Fibroblast of villous mesenchyme (primary cell): ENCODE results near the gene COA6. TPM values are rescaled to one million over a fixed set of nuclear protein-coding genes. Genes with fewer than 3 reads are reported as not detected.
A peak's percentile ranks its signal among the peaks of the same experiment; 100 is the strongest.

Experiments
- DNase-seq: peaks from one replicate; pipeline ENCODE4 v3.0.0-alpha.2; 2010; ENCODE audit warnings: low read depth
- H3K4me3 ChIP-seq: 2 replicates; pipeline ENCODE4 v1.5.1; 2011; ENCODE audit warnings: low read depth, mild to moderate bottlenecking, low read length
- CTCF ChIP-seq: IDR thresholded peaks from 2 replicates; pipeline ENCODE4 v1.5.1; 2012; ENCODE audit warnings: low read depth, mild to moderate bottlenecking, low read length; ENCODE audit not compliant: insufficient read depth
- total RNA-seq: library from RNA; depleted of rRNA; stranded (reverse); fragments of >200 nt; gene quantifications from 2 replicates; pipeline ENCODE4 v1.2.3, GENCODE V29; 2012

COA6 gene
- total RNA-seq, 1 donor: 22.0 TPM

- TF ChIP-seq CTCF: no peak
- no peak for DNase-seq
Measured at GRCh38 chr1:234408757-234409156, 35.5 kb downstream of the COA6 start.

GRCh38 chr1:234409328-234409727 lies 36.1 kb downstream of the COA6 start:
- H3K4me3 ChIP-seq: no peak overlapping the region
- TF ChIP-seq CTCF: peak; percentile 31
- peak; percentile 45 for DNase-seq

More at GRCh38 chr1:234408757-234409156, 35.5 kb downstream of the COA6 start:
- H3K4me3 ChIP-seq: no peak overlapping the region

- no peak overlapping the region for H3K4me3 ChIP-seq
- TF ChIP-seq CTCF: no peak
- DNase-seq: no peak
Measured at GRCh38 chr1:234412830-234413229, 39.6 kb downstream of the COA6 start.

GRCh38 chr1:234413485-234413884 lies 40.2 kb downstream of the COA6 start:
- no peak for DNase-seq
- no peak overlapping the region for H3K4me3 ChIP-seq
- TF ChIP-seq CTCF: no peak

GRCh38 chr1:234413990-234414389 lies 40.7 kb downstream of the COA6 start:
- TF ChIP-seq CTCF: no peak
- DNase-seq: no peak
- H3K4me3 ChIP-seq: no peak overlapping the region

GRCh38 chr1:234427950-234428646 lies 54.8 kb downstream of the COA6 start:
- DNase-seq: no peak
- H3K4me3 ChIP-seq: no peak overlapping the region
- no peak for TF ChIP-seq CTCF

- H3K4me3 ChIP-seq: no peak overlapping the region
- no peak for DNase-seq
- no peak for TF ChIP-seq CTCF
Measured at GRCh38 chr1:234429434-234429806, 56.2 kb downstream of the COA6 start.
